Karpas-422 (cell line): ENCODE data around the gene IL15. TPM values are rescaled to one million over a fixed set of nuclear protein-coding genes. Genes with fewer than 3 reads are reported as not detected.

Experiments
- DNase-seq: peaks from one replicate; pipeline ENCODE4 v3.0.0-alpha.2; 2015
- H2AFZ ChIP-seq: fragments of 200-600 bp; sonication (generic); 2 replicates; pipeline ENCODE4 v1.6.1; 2014; ENCODE audit warnings: antibody characterized with exemption, low read length, mixed read lengths
- H3K27ac ChIP-seq: fragments of 200-600 bp; sonication (generic); 2 replicates; pipeline ENCODE4 v1.5.1; 2014; ENCODE audit warnings: mild to moderate bottlenecking, low read length, moderate library complexity
- H3K27me3 ChIP-seq: fragments of 200-600 bp; sonication (generic); 2 replicates; pipeline ENCODE4 v1.6.1; 2014; ENCODE audit warnings: low read length, mixed read lengths
- H3K36me3 ChIP-seq: fragments of 200-600 bp; sonication (generic); 2 replicates; pipeline ENCODE4 v1.6.1; 2014; ENCODE audit warnings: low read length, mixed read lengths; ENCODE audit not compliant: insufficient read depth
- H3K4me1 ChIP-seq: fragments of 200-600 bp; sonication (generic); 2 replicates; pipeline ENCODE4 v1.6.1; 2014; ENCODE audit warnings: mild to moderate bottlenecking, low read length, mixed read lengths
- H3K4me2 ChIP-seq: fragments of 200-600 bp; sonication (generic); 2 replicates; pipeline ENCODE4 v1.6.1; 2014; ENCODE audit warnings: low read length, low read depth, mild to moderate bottlenecking; ENCODE audit not compliant: poor library complexity, severe bottlenecking
- H3K4me3 ChIP-seq: fragments of 200-600 bp; sonication (generic); 2 replicates; pipeline ENCODE4 v1.5.1; 2014; ENCODE audit warnings: mild to moderate bottlenecking, antibody characterized with exemption, low read length, mixed read lengths
- H3K79me2 ChIP-seq: fragments of 200-600 bp; sonication (generic); 2 replicates; pipeline ENCODE4 v1.6.1; 2014; ENCODE audit warnings: mild to moderate bottlenecking, low read length, mixed read lengths
- H3K9ac ChIP-seq: fragments of 200-600 bp; sonication (generic); 2 replicates; pipeline ENCODE4 v1.6.0; 2014; ENCODE audit warnings: low read length
- H3K9me2 ChIP-seq: fragments of 200-600 bp; sonication (generic), shearing (Covaris generic); replicated peaks from 2 replicates; pipeline ENCODE4 v1.6.0; 2014; ENCODE audit warnings: mild to moderate bottlenecking, low read length, moderate library complexity; ENCODE audit not compliant: insufficient read depth
- H3K9me3 ChIP-seq: fragments of 300-700, 200-600 bp; sonication (generic); 2 replicates; pipeline ENCODE4 v1.6.1; 2014; ENCODE audit warnings: low read length, mixed read lengths
- H4K20me1 ChIP-seq: fragments of 200-600 bp; sonication (generic); 2 replicates; pipeline ENCODE4 v1.6.1; 2014; ENCODE audit warnings: mild to moderate bottlenecking, antibody characterized with exemption, low read length, low read depth; ENCODE audit not compliant: insufficient read depth
- total RNA-seq: library from RNA; depleted of rRNA; stranded (reverse); fragments of >200 nt; shearing (Covaris generic); gene quantifications from 2 replicates; pipeline ENCODE4 v1.2.3, GENCODE V29; 2014; ENCODE audit warnings: low replicate concordance

IL15 gene
- total RNA-seq, 1 experiment from 2014 or later, result not detected

DNA sequence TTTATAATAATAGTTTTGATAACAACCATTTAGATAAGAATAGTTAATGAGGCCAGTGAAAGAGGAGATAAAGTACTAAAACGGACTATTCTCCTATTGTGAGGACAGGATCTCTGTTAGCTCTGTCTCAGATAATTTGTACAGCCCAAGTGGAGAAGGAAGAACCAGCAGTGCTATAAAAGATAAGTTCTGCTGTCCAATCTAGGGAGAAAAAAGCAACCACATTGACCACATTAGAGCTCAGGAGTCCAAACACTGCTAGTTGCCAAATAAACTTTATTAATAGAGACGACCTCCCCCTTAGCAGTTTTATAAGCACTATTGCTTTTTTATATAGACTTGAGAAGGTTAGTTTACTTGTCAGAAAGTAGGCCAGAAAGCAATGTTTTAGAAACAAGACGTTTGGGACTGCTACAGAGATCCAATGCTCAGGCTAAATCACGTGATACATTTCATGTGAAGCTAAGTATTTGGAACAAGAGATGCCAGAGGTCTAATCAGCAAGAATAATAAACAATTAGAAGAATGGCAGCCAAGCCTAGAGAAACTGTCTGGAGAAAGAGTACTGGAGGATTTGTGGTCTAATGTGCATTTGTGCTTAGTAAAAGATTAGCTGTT lies 15.9 kb downstream of the IL15 start:
- Histone ChIP-seq H3K9ac (no peak overlapping the region), H3K4me1 (no peaks in the 10 kb centered on the region), H3K27ac (no peak overlapping the region), H2AFZ (no peak overlapping the region), H4K20me1 (no peaks in the 10 kb centered on the region), H3K36me3 (no peaks in the 10 kb centered on the region), H3K79me2 (no peaks in the 10 kb centered on the region), H3K27me3 (no peaks in the 10 kb centered on the region), H3K9me3 (peaks cover 5% of the 10 kb centered on the region; the same call in 1 of the 2 replicates), H3K9me2 (peaks cover 7% of the 10 kb centered on the region; the same call in 1 of the 2 replicates), H3K4me2 (no peak overlapping the region), H3K4me3 (no peak overlapping the region)
- DNase-seq, result no peak

DNA sequence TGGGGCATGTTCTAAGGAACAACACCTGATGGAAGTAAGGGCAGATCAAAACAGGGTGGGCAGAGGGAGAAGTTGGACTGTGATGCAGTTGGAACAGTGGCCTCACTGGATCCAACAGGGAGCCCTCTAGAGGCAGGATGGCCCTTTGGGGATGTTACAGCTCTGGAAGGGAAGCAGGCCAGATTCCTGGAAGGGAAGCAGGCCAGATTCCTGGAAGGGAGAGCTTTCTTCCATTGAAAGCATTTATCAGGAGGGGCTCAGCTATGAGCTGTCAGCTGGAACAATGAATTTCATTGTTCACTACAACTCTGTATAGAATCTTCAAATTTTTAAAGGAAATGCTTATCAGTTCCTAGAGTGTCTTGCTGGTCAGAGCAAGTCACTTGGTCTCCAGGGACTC lies 17.7 kb downstream of the IL15 start:
- no peaks in the 10 kb centered on the region for H3K79me2 ChIP-seq
- no peaks in the 10 kb centered on the region for H3K27me3 ChIP-seq
- no peak overlapping the region for H3K27ac ChIP-seq
- H3K4me3 ChIP-seq, result no peak overlapping the region
- H4K20me1 ChIP-seq, result no peaks in the 10 kb centered on the region
- no peak overlapping the region for H3K4me2 ChIP-seq
- peaks cover 6% of the 10 kb centered on the region; the same call in 1 of the 2 replicates for H3K9me2 ChIP-seq
- no peaks in the 10 kb centered on the region for H3K9me3 ChIP-seq
- no peak for DNase-seq
- H3K9ac ChIP-seq, result no peak overlapping the region
- H2AFZ ChIP-seq, result no peak overlapping the region
- H3K36me3 ChIP-seq, result no peaks in the 10 kb centered on the region
- H3K4me1 ChIP-seq, result no peaks in the 10 kb centered on the region

DNA sequence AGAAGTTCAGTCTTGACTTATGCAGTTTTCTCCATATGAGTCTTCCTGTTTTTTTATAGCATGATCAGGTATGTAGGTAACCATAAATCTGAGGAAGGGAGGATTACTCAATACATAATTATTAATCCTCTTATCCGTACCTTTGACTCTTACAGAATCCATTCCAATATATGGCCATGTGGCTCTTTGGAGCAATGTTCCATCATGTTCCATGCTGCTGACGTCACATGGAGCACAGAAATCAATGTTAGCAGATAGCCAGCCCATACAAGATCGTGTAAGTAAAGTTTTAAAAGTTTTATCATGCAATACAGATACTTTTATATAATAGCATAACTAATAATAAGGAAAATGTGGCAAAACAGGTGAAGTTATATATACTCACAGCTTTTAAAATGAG lies 19.6 kb downstream of the IL15 start:
- no peaks in the 10 kb centered on the region for H3K36me3 ChIP-seq
- no peak overlapping the region for H3K9ac ChIP-seq
- H3K4me3 ChIP-seq, result no peak overlapping the region
- no peak overlapping the region for H2AFZ ChIP-seq
- no peaks in the 10 kb centered on the region for H4K20me1 ChIP-seq
- H3K4me1 ChIP-seq, result no peaks in the 10 kb centered on the region
- no peaks in the 10 kb centered on the region for H3K79me2 ChIP-seq
- DNase-seq, result no peak
- H3K9me3 ChIP-seq, result no peaks in the 10 kb centered on the region; the same call in 1 of the 2 replicates
- H3K4me2 ChIP-seq, result no peak overlapping the region
- H3K27me3 ChIP-seq, result no peaks in the 10 kb centered on the region
- no peak overlapping the region for H3K27ac ChIP-seq
- H3K9me2 ChIP-seq, result no peaks in the 10 kb centered on the region; the same call in 1 of the 2 replicates

DNA sequence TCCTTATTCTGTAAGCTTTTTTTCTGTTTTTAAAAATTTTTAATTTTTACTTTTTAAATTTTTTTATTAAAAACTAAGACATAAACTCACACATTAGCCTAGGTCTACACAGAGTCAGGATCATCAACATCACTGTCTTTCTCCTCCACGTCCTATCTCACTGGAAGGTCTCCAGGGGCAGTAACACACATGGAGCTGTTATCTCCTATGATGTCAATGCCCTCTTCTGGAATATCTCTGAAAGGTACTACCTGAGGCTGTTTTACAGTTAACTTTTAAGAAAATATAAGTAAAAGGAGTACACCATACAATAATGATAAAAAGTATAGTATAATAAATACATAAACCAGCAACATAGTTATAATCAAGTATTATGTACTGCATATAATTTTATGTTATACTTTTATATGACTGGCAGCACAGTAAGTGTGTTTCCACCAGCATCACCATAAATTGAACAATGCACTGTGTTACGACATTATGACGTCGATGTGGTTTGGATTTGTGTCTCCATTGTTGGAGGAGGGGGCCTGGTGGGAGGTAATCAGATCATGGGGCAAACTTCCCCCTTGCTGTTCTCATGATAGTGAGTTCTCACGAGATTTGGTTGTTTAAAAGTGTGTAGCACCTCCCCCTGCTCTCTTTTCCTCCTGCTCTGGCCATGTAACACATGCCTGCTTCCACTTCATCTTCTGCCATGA lies 21.3 kb downstream of the IL15 start:
- Histone ChIP-seq H3K9me3 (no peaks in the 10 kb centered on the region; the same call in 1 of the 2 replicates), H2AFZ (no peak overlapping the region)
- DNase-seq, result no peak

DNA sequence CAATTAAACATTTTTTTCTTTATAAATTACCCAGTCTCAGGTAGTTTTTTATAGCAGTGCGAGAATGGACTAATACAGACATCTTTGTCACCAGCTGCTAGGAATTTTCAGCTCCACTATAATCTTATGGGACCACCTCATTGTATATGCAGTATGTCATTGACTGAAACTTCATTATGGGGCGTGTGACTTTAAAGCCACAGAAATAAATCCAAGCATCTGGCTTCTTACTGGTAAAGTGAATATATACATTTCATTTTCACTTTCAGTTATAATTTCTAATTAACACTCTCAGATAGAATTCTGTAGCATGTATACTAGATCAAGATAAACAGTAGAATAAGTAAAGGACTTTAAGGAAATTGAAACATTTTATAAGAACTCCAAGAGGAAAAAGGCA lies 21.9 kb downstream of the IL15 start:
- H3K9ac ChIP-seq, result no peak overlapping the region
- no peak overlapping the region for H3K27ac ChIP-seq
- H3K9me3 ChIP-seq, result no peaks in the 10 kb centered on the region; the same call in 1 of the 2 replicates
- no peaks in the 10 kb centered on the region; the same call in 1 of the 2 replicates for H3K9me2 ChIP-seq
- no peaks in the 10 kb centered on the region for H3K36me3 ChIP-seq
- no peak overlapping the region for H3K4me2 ChIP-seq
- no peaks in the 10 kb centered on the region for H3K4me1 ChIP-seq
- no peaks in the 10 kb centered on the region for H4K20me1 ChIP-seq
- H2AFZ ChIP-seq, result no peak overlapping the region
- no peaks in the 10 kb centered on the region for H3K79me2 ChIP-seq
- no peak overlapping the region for H3K4me3 ChIP-seq
- DNase-seq, result no peak
- no peaks in the 10 kb centered on the region for H3K27me3 ChIP-seq

More for the DNA sequence above, 21.3 kb downstream of the IL15 start:
- Histone ChIP-seq H3K9ac (no peak overlapping the region), H3K4me2 (no peak overlapping the region), H3K27ac (no peak overlapping the region), H4K20me1 (no peaks in the 10 kb centered on the region), H3K9me2 (no peaks in the 10 kb centered on the region; the same call in 1 of the 2 replicates), H3K79me2 (no peaks in the 10 kb centered on the region), H3K4me1 (no peaks in the 10 kb centered on the region), H3K36me3 (no peaks in the 10 kb centered on the region), H3K27me3 (no peaks in the 10 kb centered on the region), H3K4me3 (no peak overlapping the region)

DNA sequence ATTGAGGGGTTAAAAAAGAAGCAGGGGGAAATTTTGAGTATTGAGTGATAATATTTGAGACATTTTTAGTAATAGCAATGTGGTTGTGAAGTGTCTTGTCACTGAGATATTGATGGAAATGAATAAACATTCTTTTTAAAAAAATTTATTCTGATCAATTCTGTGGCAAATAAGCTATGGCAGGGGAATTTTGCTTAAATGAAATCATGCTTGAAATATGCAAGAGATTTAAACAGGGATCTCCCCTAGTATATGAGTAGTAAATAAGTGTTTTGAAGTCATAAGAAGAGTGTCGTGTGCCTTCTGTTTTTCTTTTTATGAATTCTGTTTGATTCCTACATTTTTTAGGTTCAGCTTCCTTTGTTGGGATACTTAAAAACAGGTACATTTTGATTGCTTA lies 23.2 kb downstream of the IL15 start:
- Histone ChIP-seq H3K36me3 (no peaks in the 10 kb centered on the region), H3K27ac (no peak overlapping the region), H3K9me2 (no peaks in the 10 kb centered on the region)

DNA sequence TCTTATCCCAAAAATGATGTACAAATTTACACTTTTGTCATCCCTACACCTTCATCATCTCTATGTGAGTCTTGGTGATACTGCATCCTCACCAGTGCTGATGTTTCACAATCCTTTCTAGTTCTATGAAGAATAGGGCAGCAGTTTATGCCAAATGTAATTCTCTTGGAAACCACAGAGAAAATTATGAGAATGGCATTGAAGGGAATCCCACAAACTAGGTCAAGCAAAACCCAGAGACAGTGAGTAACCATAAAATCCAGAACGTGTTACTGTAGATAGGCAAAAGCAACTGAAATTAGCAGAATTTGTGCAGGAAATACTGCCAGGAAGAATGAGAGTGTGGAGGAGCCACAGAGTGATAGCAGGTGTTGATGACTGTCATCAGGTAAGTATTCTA lies 24.5 kb downstream of the IL15 start:
- DNase-seq, result no peak
- H3K9me3 ChIP-seq, result no peaks in the 10 kb centered on the region; the same call in 1 of the 2 replicates
- no peak overlapping the region for H3K4me3 ChIP-seq
- H2AFZ ChIP-seq, result no peak overlapping the region
- no peak overlapping the region for H3K4me2 ChIP-seq
- no peaks in the 10 kb centered on the region for H4K20me1 ChIP-seq
- no peak overlapping the region for H3K27ac ChIP-seq
- no peaks in the 10 kb centered on the region for H3K36me3 ChIP-seq
- H3K9me2 ChIP-seq, result no peaks in the 10 kb centered on the region
- H3K9ac ChIP-seq, result no peak overlapping the region
- H3K27me3 ChIP-seq, result no peaks in the 10 kb centered on the region
- H3K4me1 ChIP-seq, result no peaks in the 10 kb centered on the region
- no peaks in the 10 kb centered on the region for H3K79me2 ChIP-seq

More for the DNA sequence above, 23.2 kb downstream of the IL15 start:
- DNase-seq, result no peak
- no peaks in the 10 kb centered on the region for H4K20me1 ChIP-seq
- no peak overlapping the region for H3K4me2 ChIP-seq
- H3K4me3 ChIP-seq, result no peak overlapping the region
- no peaks in the 10 kb centered on the region for H3K27me3 ChIP-seq
- no peaks in the 10 kb centered on the region; the same call in 1 of the 2 replicates for H3K9me3 ChIP-seq
- no peak overlapping the region for H3K9ac ChIP-seq
- H2AFZ ChIP-seq, result no peak overlapping the region
- no peaks in the 10 kb centered on the region for H3K79me2 ChIP-seq
- H3K4me1 ChIP-seq, result no peaks in the 10 kb centered on the region

DNA sequence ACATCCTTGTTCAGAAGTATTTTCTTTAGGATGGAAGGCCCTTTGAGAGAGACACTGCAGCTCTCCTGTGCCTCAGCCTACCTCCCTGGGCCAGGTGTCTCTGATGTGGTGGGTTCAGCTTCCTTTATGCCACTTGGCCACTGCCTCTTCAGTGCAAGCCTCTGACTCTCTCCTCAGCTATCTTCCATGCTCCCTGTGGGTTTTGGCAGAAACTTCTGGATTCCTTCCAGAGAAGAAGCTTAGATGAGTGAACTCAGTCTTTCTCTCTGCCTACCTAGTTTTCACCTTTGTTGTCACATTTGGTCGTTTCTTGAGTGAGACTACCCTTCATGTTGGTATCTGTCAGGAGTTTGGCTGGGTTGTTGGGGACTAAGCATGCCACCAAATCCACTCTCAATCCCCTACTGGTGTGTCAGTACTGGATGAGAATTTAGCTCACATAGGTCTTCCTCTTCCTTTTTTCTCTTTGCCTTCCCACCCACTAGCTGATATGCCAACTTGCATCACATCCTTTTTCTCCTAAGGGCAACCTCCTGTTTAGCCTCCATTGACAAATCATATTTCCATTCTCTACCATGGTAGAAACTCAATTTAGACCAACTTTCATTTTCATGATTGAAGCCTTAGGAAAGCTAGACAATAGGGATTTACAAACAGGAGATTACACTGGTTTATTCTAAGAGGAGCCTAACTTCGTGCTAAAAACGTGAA lies 32.0 kb downstream of the IL15 start:
- no peaks in the 10 kb centered on the region for H3K9me2 ChIP-seq
- H3K4me1 ChIP-seq, result no peaks in the 10 kb centered on the region
- no peaks in the 10 kb centered on the region for H4K20me1 ChIP-seq
- no peak overlapping the region for H3K4me2 ChIP-seq
- H3K27ac ChIP-seq, result no peak overlapping the region
- H3K79me2 ChIP-seq, result no peaks in the 10 kb centered on the region
- H3K36me3 ChIP-seq, result no peaks in the 10 kb centered on the region
- DNase-seq, result no peak
- H3K27me3 ChIP-seq, result no peaks in the 10 kb centered on the region
- no peaks in the 10 kb centered on the region; the same call in 1 of the 2 replicates for H3K9me3 ChIP-seq
- H2AFZ ChIP-seq, result no peak overlapping the region
- H3K4me3 ChIP-seq, result no peak overlapping the region
- H3K9ac ChIP-seq, result no peak overlapping the region
